ENCODE data around the gene MIF4GD. TPM values are rescaled to one million over a fixed set of nuclear protein-coding genes. Genes with fewer than 3 reads are reported as not detected.

Gene MIF4GD
- total and polyA plus RNA-seq, 2 donors (not counting 1 experiment from before 2014, with no cell fraction given): 41.5 to 87.4 TPM

GRCh38 chr17:75307957-75308731 lies 37.1 kb upstream of the MIF4GD start:
- intact Hi-C loops (cut with micrococcal nuclease): no loop called here
- DNase-seq: no peak
- Histone ChIP-seq H3K4me3 (ENCODE audit: control extremely low read depth in 1 of 5, extremely low read depth in 1 of 5, insufficient read depth in 1 of 5, low read depth in 2 of 5, low read length in 4 of 5) (no peak overlapping the region), H3K27me3 (replicated peaks in 1 of 4; ENCODE audit: control extremely low read depth in 1 of 4, control insufficient read depth in 3 of 4, insufficient read depth in 4 of 4, low read length in 3 of 4) (no peaks in the 10 kb centered on the region), H3K79me2 (ENCODE audit: control insufficient read depth, insufficient read depth, low read length) (peaks cover 60% of the 10 kb centered on the region), H3K4me1 (ENCODE audit: control insufficient read depth in 2 of 2, insufficient read depth in 2 of 2, low read length in 2 of 2) (peaks cover 22 to 32% of the 10 kb centered on the region in 2 donors), H3K9me3 (ENCODE audit: control extremely low read depth in 1 of 3, control insufficient read depth in 2 of 3, insufficient read depth in 1 of 3, low read length in 2 of 3) (no peaks in the 10 kb centered on the region), H3K36me3 (replicated peaks in 1 of 2; ENCODE audit: control extremely low read depth in 1 of 2, control insufficient read depth in 1 of 2, extremely low read depth in 1 of 2, insufficient read depth in 2 of 2, low read length in 1 of 2) (no peaks in the 10 kb centered on the region), H4K20me1 (ENCODE audit: control insufficient read depth, insufficient read depth, low read length, poor library complexity, severe bottlenecking) (no peaks in the 10 kb centered on the region), H3K27ac (ENCODE audit: low read length in 2 of 2) (no peak overlapping the region), H3K9ac (ENCODE audit: low read length) (no peak overlapping the region), H2AFZ (ENCODE audit: insufficient read depth, low read depth, low read length, poor library complexity, severe bottlenecking) (no peak overlapping the region), H3K4me2 (replicated peaks; ENCODE audit: low read depth, low read length, poor library complexity, severe bottlenecking) (no peak overlapping the region)
- ATAC-seq (ENCODE audit: low read depth): no peak
- 87% methylated on average over 10 of the region's 13 CpGs for WGBS (ENCODE audit: insufficient coverage)
- H3K27me3 Mint-ChIP-seq: no peaks in the 10 kb centered on the region
- peak overlapping the region; percentile 60 for H3K27ac Mint-ChIP-seq
- peaks cover 23% of the 10 kb centered on the region for H3K4me1 Mint-ChIP-seq
- ChIA-PET CTCF (interaction anchor here (0.7 to 2.1 kb wide), 4 partner anchors 9 to 15 kb away, joined by 3 to 9 read pairs (median 6); no protein-coding TSS in a partner anchor), POLR2A (no interaction called here)
- no peaks in the 10 kb centered on the region for H3K9me3 Mint-ChIP-seq (ENCODE audit: insufficient read depth)
- TF ChIP-seq EZH2 (IDR thresholded peaks at IDR 0.05; ENCODE audit: borderline replicate concordance, insufficient read depth, low read depth, low read length, poor library complexity, severe bottlenecking) (no peak), CTCF (IDR thresholded peaks at IDR 0.05) (no peak)
- no peak overlapping the region for H3K4me3 Mint-ChIP-seq

DNA sequence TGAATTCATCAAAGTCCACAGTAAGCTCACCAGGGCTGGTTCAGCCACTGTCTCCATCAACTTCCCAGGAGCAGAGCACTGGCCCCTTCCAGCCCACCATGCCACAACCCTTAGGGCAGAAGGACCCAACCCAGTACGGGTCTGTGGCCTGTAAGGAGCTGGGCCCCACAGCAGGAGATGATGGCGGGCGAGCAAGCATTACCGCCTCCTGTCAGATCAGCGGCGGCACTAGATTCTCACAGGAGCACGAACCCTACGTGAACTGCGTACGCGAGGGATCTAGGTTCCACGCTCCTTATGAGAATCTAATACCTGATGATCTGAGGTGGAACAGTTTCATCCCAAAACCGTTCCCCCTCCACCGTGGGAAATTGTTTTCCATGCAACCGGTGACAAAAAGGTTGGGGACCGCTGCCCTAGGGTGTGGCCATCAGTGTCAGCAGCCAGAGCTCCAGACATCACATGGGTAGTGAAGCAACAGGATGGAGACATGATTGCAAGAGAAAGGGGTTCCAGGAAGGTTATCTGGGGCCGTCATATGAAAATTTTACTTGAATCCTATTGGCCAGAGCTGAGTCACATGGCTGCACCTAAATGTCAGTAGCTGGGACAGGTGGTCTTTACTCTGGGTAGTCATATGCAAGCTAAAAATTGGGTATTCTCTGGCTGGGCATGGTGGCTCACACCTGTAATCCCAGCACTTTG lies 30.6 kb upstream of the MIF4GD start:
- H2AFZ ChIP-seq (ENCODE audit: insufficient read depth, low read depth, low read length, poor library complexity, severe bottlenecking): no peak overlapping the region
- Mint-ChIP-seq H3K27me3 (no peaks in the 10 kb centered on the region), H3K9me3 (ENCODE audit: insufficient read depth) (no peaks in the 10 kb centered on the region), H3K27ac (no peak overlapping the region), H3K4me1 (peaks cover 22% of the 10 kb centered on the region), H3K4me3 (no peak overlapping the region)
- ChIA-PET POLR2A (no interaction called here), CTCF (interaction anchor here (1.1 to 1.2 kb wide), 2 partner anchors 8 to 52 kb away, joined by 3 to 4 read pairs; no protein-coding TSS in a partner anchor)
- DNase-seq (no peak), ATAC-seq (ENCODE audit: low read depth) (no peak)
- H3K9me3 ChIP-seq (ENCODE audit: control extremely low read depth in 1 of 3, control insufficient read depth in 2 of 3, insufficient read depth in 1 of 3, low read length in 2 of 3): peaks cover 0 to 2% (median 0%) of the 10 kb centered on the region in 3 donors
- H3K9ac ChIP-seq (ENCODE audit: low read length): no peak overlapping the region
- H4K20me1 ChIP-seq (ENCODE audit: control insufficient read depth, insufficient read depth, low read length, poor library complexity, severe bottlenecking): no peaks in the 10 kb centered on the region
- no peaks in the 10 kb centered on the region for H3K36me3 ChIP-seq (replicated peaks in 1 of 2; ENCODE audit: control extremely low read depth in 1 of 2, control insufficient read depth in 1 of 2, extremely low read depth in 1 of 2, insufficient read depth in 2 of 2, low read length in 1 of 2)
- H3K4me2 ChIP-seq (replicated peaks; ENCODE audit: low read depth, low read length, poor library complexity, severe bottlenecking): no peak overlapping the region
- TF ChIP-seq EZH2 (IDR thresholded peaks at IDR 0.05; ENCODE audit: borderline replicate concordance, insufficient read depth, low read depth, low read length, poor library complexity, severe bottlenecking): no peak
- no peak for TF ChIP-seq CTCF (IDR thresholded peaks at IDR 0.05)
- WGBS (ENCODE audit: insufficient coverage): 94% methylated on average over 17 of the region's 17 CpGs
- intact Hi-C loops (cut with micrococcal nuclease): no loop called here
- H3K4me3 ChIP-seq (ENCODE audit: control extremely low read depth in 1 of 5, extremely low read depth in 1 of 5, insufficient read depth in 1 of 5, low read depth in 2 of 5, low read length in 4 of 5): no peak overlapping the region
- no peak overlapping the region for H3K27ac ChIP-seq (ENCODE audit: low read length in 2 of 2)
- H3K27me3 ChIP-seq (replicated peaks in 1 of 4; ENCODE audit: control extremely low read depth in 1 of 4, control insufficient read depth in 3 of 4, insufficient read depth in 4 of 4, low read length in 3 of 4): no peaks in the 10 kb centered on the region
- H3K4me1 ChIP-seq (ENCODE audit: control insufficient read depth in 2 of 2, insufficient read depth in 2 of 2, low read length in 2 of 2): peaks cover 17 to 22% of the 10 kb centered on the region in 2 donors
- peaks cover 40% of the 10 kb centered on the region for H3K79me2 ChIP-seq (ENCODE audit: control insufficient read depth, insufficient read depth, low read length)

All from B cell (primary cell).